ENCODE results near the gene MYO5C. TPM values are rescaled to one million over a fixed set of nuclear protein-coding genes. Genes with fewer than 3 reads are reported as not detected.

Gene MYO5C
- total and polyA plus RNA-seq, 12 donors = 0.81 to 10.7 (median 2.5) TPM

DNA sequence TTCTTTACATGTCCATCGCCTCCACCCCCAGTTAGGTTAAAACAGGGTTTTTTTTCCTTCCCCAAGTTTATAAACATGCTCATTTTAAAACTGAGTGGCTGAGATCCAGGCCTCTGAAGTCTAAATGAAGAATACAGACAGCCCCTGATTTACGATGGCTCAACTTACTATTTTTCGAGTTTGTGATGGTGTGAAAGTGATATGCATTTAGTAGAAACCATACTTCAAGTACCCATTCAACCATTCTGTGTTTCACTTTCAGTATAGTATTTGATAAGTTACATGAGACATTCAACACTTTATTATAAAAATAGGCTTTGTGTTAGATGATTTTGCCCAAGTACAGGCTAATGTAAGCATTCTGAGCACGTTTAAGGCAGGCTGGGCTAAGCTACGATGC, 73.9 kb downstream of the MYO5C start:
- no peak overlapping the region for H3K4me3 ChIP-seq

DNA sequence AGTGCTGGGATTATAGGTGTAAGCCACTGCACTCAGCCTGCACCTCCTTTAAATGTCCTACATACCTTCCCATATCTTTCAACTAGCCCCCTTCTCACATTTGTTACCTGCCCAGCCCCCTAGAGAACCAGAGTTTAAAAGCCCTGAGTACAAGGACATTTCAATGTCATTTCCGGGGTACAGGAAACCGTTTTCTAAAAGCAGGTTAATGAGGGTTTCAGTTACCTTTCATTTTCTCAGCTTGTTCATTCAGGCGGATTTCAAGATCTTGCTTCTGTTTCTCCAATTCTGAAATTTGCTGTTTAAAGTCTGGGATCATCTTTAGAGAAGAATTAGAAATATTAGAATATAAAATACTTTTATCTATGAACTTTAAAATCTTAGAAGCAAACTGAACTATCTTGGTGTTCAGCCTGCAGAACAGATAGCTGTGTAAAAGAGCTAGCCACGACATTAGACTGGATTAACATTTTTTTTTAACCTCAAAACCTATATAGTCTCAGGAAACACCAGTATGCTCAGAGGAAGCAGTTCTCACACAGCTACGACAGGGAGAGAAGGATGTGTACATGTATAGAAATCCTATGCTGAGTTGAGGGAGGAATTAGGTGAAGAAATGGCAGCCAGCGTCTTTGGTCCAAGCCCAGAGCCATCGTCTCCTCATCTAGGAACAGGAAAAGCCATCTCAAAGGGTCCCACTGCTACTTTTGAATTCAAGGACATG, 74.5 kb downstream of the MYO5C start:
- Histone ChIP-seq H3K4me3 (no peak overlapping the region), H3K27me3 (no peaks in the 10 kb centered on the region), H3K36me3 (replicated peaks in 1 of 2) (no peaks in the 10 kb centered on the region), H3K4me1 (replicated peaks in 1 of 2) (no peaks in the 10 kb centered on the region), H3K9me3 (replicated peaks in 1 of 3) (no peaks in the 10 kb centered on the region), H3K27ac (no peak overlapping the region)
- 75 to 82% (median 78%) methylated on average over 7 of the region's 7 CpGs for WGBS, 4 donors
- no peak for TF ChIP-seq POLR2A (IDR thresholded peaks at IDR 0.05)
- TF ChIP-seq, protein P1, sequence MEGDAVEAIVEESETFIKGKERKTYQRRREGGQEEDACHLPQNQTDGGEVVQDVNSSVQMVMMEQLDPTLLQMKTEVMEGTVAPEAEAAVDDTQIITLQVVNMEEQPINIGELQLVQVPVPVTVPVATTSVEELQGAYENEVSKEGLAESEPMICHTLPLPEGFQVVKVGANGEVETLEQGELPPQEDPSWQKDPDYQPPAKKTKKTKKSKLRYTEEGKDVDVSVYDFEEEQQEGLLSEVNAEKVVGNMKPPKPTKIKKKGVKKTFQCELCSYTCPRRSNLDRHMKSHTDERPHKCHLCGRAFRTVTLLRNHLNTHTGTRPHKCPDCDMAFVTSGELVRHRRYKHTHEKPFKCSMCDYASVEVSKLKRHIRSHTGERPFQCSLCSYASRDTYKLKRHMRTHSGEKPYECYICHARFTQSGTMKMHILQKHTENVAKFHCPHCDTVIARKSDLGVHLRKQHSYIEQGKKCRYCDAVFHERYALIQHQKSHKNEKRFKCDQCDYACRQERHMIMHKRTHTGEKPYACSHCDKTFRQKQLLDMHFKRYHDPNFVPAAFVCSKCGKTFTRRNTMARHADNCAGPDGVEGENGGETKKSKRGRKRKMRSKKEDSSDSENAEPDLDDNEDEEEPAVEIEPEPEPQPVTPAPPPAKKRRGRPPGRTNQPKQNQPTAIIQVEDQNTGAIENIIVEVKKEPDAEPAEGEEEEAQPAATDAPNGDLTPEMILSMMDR (IDR thresholded peaks at IDR 0.05) = no peak
- DNase-seq = no peak
- intact Hi-C loops (cut with DNase I) = no loop called here

More for the DNA sequence above, 73.9 kb downstream of the MYO5C start:
- Histone ChIP-seq H3K4me1 (replicated peaks in 1 of 2) (no peaks in the 10 kb centered on the region), H3K27me3 (no peaks in the 10 kb centered on the region), H3K36me3 (replicated peaks in 1 of 2) (no peaks in the 10 kb centered on the region), H3K27ac (no peak overlapping the region), H3K9me3 (replicated peaks in 1 of 3) (no peaks in the 10 kb centered on the region)
- intact Hi-C loops (cut with DNase I) = no loop called here
- 88 to 90% (median 89%) methylated on average over 5 of the region's 5 CpGs for WGBS, 4 donors
- TF ChIP-seq POLR2A (IDR thresholded peaks at IDR 0.05) = no peak
- TF ChIP-seq, protein P1 (IDR thresholded peaks at IDR 0.05) = no peak
- no peak for DNase-seq

DNA sequence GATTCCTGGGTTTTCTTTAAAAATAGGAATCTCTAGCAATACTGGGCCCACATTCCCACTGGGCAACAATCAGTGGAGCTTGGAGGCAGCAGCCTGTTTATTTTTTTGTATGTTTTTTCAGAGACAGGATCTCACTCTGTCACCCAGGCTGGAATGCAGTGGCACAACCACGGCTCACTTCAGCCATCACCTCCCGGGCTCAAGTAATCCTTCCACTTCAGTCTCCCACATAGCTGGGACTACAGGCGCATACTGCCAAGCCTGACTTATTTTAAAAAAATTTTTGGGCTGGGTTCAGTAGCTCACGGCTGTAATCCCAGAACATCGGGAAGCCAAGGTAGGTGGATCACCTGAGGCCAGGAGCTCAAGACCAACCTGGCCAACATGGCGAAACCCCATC, 75.4 kb downstream of the MYO5C start:
- 91 to 100% (median 96%) methylated on average over 6 of the region's 6 CpGs for WGBS, 4 donors
- TF ChIP-seq, protein P1 (IDR thresholded peaks at IDR 0.05) = no peak
- no peak for TF ChIP-seq POLR2A (IDR thresholded peaks at IDR 0.05)

DNA sequence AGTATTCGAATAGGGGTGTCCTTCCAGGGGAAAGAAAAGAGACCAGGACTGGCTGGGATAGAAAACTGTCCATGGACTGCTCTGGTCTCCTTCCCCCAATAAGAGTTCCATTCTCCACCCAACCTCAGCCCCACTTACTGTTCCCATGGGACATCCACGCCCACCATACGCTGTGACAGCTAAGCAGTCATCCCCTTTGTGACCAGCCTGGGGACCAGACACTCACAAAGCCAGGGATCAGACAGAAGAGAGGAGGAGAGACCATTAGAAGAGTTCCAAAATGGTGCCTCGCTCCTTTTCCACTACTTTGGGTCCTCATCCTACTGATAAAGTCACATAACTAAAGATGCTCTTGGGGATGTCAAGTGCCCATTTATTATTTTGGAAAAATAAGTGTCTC, 76.8 kb downstream of the MYO5C start:
- Histone ChIP-seq H3K27ac (no peak overlapping the region), H3K4me1 (replicated peaks in 1 of 2) (no peaks in the 10 kb centered on the region), H3K4me3 (no peak overlapping the region), H3K9me3 (replicated peaks in 1 of 3) (no peaks in the 10 kb centered on the region), H3K27me3 (no peaks in the 10 kb centered on the region), H3K36me3 (replicated peaks in 1 of 2) (no peaks in the 10 kb centered on the region)
- intact Hi-C loops (cut with DNase I) = no loop called here
- DNase-seq = no peak
- TF ChIP-seq, protein P1 (IDR thresholded peaks at IDR 0.05) = no peak
- 97 to 100% (median 98%) methylated on average over 4 of the region's 4 CpGs for whole genome bisulfite sequencing, 4 donors

More for the DNA sequence above, 75.4 kb downstream of the MYO5C start:
- intact Hi-C loops (cut with DNase I) = no loop called here
- H3K27me3 ChIP-seq = no peaks in the 10 kb centered on the region
- no peaks in the 10 kb centered on the region for H3K9me3 ChIP-seq (replicated peaks in 1 of 3)
- H3K4me3 ChIP-seq = no peak overlapping the region
- H3K36me3 ChIP-seq (replicated peaks in 1 of 2) = no peaks in the 10 kb centered on the region
- no peak for DNase-seq
- H3K4me1 ChIP-seq (replicated peaks in 1 of 2) = no peaks in the 10 kb centered on the region
- H3K27ac ChIP-seq = no peak overlapping the region

Data from adrenal gland (tissue), 12 donors.